Adrenal gland (tissue), 12 donors: ENCODE data around the gene TMEM259. TPM values are rescaled to one million over a fixed set of nuclear protein-coding genes. Genes with fewer than 3 reads are reported as not detected.

ENCODE experiments used
- DNase-seq, 7 donors: peaks; one replicate each; pipeline ENCODE4 v3.0.0-alpha.2; 2019 to 2020
- H3K27ac ChIP-seq, 5 donors: fragments of 200-600 bp; sonication (generic) in 4 of 5; 1 replicate in 3 of 5; 2 replicates in 2 of 5; pipeline versions ENCODE4 v1.5.1 to v1.8.0; 2016 to 2020; ENCODE audit warnings: mild to moderate bottlenecking in 1 of 5
- H3K27me3 ChIP-seq: fragments of 200-600 bp; 2 replicates; pipeline ENCODE4 v1.8.0; 2021
- H3K36me3 ChIP-seq, 2 donors: fragments of 200-600 bp; replicated peaks in 1 of 2; 1 replicate in 1 of 2; 2 replicates in 1 of 2; pipeline versions ENCODE4 v1.5.1 to v1.8.0; 2018 to 2022
- H3K4me1 ChIP-seq, 2 donors: fragments of 200-600 bp; replicated peaks in 1 of 2; 1 replicate in 1 of 2; 2 replicates in 1 of 2; pipeline versions ENCODE4 v1.5.1 to v1.8.0; 2018 to 2021
- H3K4me3 ChIP-seq, 4 donors: fragments of 200-600 bp; sonication (generic) in 3 of 4; one replicate each; pipeline ENCODE4 v1.5.1; 2016 to 2018
- H3K9me3 ChIP-seq, 3 donors: fragments of 200-600 bp; sonication (generic) in 1 of 3; replicated peaks in 1 of 3; 1 replicate in 2 of 3; 2 replicates in 1 of 3; pipeline versions ENCODE4 v1.5.1 to v1.8.0; 2016 to 2021
- CTCF ChIP-seq, 6 experiments: fragments of 450-650 bp in 4 of 6; fragments of 200-600 bp in 2 of 6; sonication (generic) in 1 of 6; IDR thresholded peaks; 1 replicate in 5 of 6; 2 replicates in 1 of 6; pipeline versions ENCODE4 v1.5.1 to v1.8.0; 2016 to 2021; ENCODE audit warnings: antibody characterized with exemption in 6 of 6, mild to moderate bottlenecking in 2 of 6, moderate library complexity in 1 of 6
- POLR2A ChIP-seq, 2 donors: fragments of 450-650 bp; IDR thresholded peaks; one replicate each; pipeline ENCODE4 v1.6.1; 2017; ENCODE audit warnings: antibody characterized with exemption in 2 of 2, mild to moderate bottlenecking in 2 of 2, moderate library complexity in 1 of 2
- WGBS, 4 donors: extraction: QIAGEN DNeasy Blood & Tissue Kit in 2 of 4; methylation state at CpG; one replicate each; pipeline versions ENCODE4 v1.1.5 to v1.1.7; 2013 to 2017; 5-methylcytosine and 5-hydroxymethylcytosine counted together
- intact Hi-C, 2 donors: fragments of 100-400 bp; cut with DNase I; formaldehyde crosslinking; loops; one replicate each; pipeline versions ENCODE4 v1.14.1 to v1.15.0; 2022 to 2023
- polyA plus RNA-seq, 3 donors: library from polyadenylated mRNA; stranded (reverse); fragments of 200-250 nt in 2 of 3; fragments of 350-450 nt in 1 of 3; fragmentation: Illumina TruSeq in 1 of 3; extraction: RNeasy Lipid Tissue Mini Kit (QIAGEN cat#74804) in 1 of 3; gene quantifications; one replicate each; pipeline ENCODE4 v1.2.3, GENCODE V29; 2013 to 2014
- total RNA-seq, 9 donors: library from RNA; depleted of rRNA in 4 of 9; stranded (reverse); fragments of >200 nt in 4 of 9; fragments of 120-200 nt in 1 of 9; fragmentation: NEBNext Ultra II Directional in 1 of 9; extraction: Animal tissue kit (Norgen Biotek cat#: 25700) in 1 of 9; gene quantifications; one replicate each; pipeline versions ENCODE4 v1.1.0 to v1.2.4, GENCODE V29; 2013 to 2023
- donor health status: healthy with polysubstance abuse.
- donor health status: Bipolar disorder and iron deficiency.
- donor health status: DM: yes; HTN: yes; CAD: no.
- donor health status: DM: no; HTN: no; CAD: no.
- donor health status: DM: no; HTN: no; CAD: no.
- donor health status: DM: yes; HTN: yes; CAD: no.

Gene TMEM259
- total and polyA plus RNA-seq, 12 donors, result 79.4 to 743 (median 202) TPM

GRCh38 chr19:964116-964520 is 56.8 kb downstream of the TMEM259 start:
- no peak for DNase-seq
- WGBS, 4 donors, result 93 to 96% (median 93%) methylated on average over 8 to 16 of the region's 16 CpGs
- TF ChIP-seq CTCF (IDR thresholded peaks at IDR 0.05) (no peak), POLR2A (IDR thresholded peaks at IDR 0.05) (no peak)

GRCh38 chr19:963486-963951 is 57.4 kb downstream of the TMEM259 start:
- 84 to 90% (median 88%) methylated on average over 4 to 11 of the region's 11 CpGs for WGBS, 4 donors
- intact Hi-C loops, result no loop called here
- no peak overlapping the region for H3K4me3 ChIP-seq
- DNase-seq, result no peak
- TF ChIP-seq CTCF (IDR thresholded peaks at IDR 0.05), result no peak
- TF ChIP-seq POLR2A (IDR thresholded peaks at IDR 0.05), result no peak
- no peak overlapping the region for H3K27ac ChIP-seq
- no peaks in the 10 kb centered on the region for H3K9me3 ChIP-seq
- H3K27me3 ChIP-seq, result no peaks in the 10 kb centered on the region
- peaks cover 0 to 17% of the 10 kb centered on the region in 2 donors for H3K36me3 ChIP-seq
- no peaks in the 10 kb centered on the region for H3K4me1 ChIP-seq

More at GRCh38 chr19:964116-964520, 56.8 kb downstream of the TMEM259 start:
- Histone ChIP-seq H3K4me3 (no peak overlapping the region), H3K27ac (no peak overlapping the region), H3K27me3 (no peaks in the 10 kb centered on the region), H3K36me3 (peaks cover 0 to 21% of the 10 kb centered on the region in 2 donors), H3K9me3 (no peaks in the 10 kb centered on the region), H3K4me1 (no peaks in the 10 kb centered on the region)
- intact Hi-C loops, result no loop called here

- Histone ChIP-seq H3K36me3 (peaks cover 0 to 13% of the 10 kb centered on the region in 2 donors), H3K27ac (no peak overlapping the region), H3K27me3 (no peaks in the 10 kb centered on the region), H3K4me1 (no peaks in the 10 kb centered on the region), H3K9me3 (no peaks in the 10 kb centered on the region), H3K4me3 (no peak overlapping the region)
- no peak for DNase-seq
- intact Hi-C loops, result no loop called here
- TF ChIP-seq CTCF (IDR thresholded peaks at IDR 0.05), result no peak
- TF ChIP-seq POLR2A (IDR thresholded peaks at IDR 0.05), result no peak
- 82 to 90% (median 85%) methylated on average over 15 to 31 of the region's 31 CpGs for WGBS, 4 donors
These were observed 58.1 kb downstream of the TMEM259 start for GRCh38 chr19:962683-963400.

- intact Hi-C loops, result no loop called here
- peaks cover 0 to 8% of the 10 kb centered on the region in 2 donors for H3K36me3 ChIP-seq
- 82 to 85% (median 83%) methylated on average over 14 of the region's 14 CpGs for WGBS, 4 donors
These were observed 58.9 kb downstream of the TMEM259 start for GRCh38 chr19:961866-962620.

More at GRCh38 chr19:961866-962620, 58.9 kb downstream of the TMEM259 start:
- Histone ChIP-seq H3K27ac (no peak overlapping the region), H3K9me3 (no peaks in the 10 kb centered on the region), H3K27me3 (no peaks in the 10 kb centered on the region), H3K4me3 (no peak overlapping the region), H3K4me1 (no peaks in the 10 kb centered on the region)
- TF ChIP-seq POLR2A (IDR thresholded peaks at IDR 0.05) (no peak), CTCF (IDR thresholded peaks at IDR 0.05) (no peak)
- DNase-seq, result no peak
